HepG2 (cell line): ENCODE data around the gene FCN3. TPM values are rescaled to one million over a fixed set of nuclear protein-coding genes. Genes with fewer than 3 reads are reported as not detected.

Experiments
- CHD4 ChIP-seq: fragments of 200-600 bp; sonication (generic); IDR thresholded peaks from 2 replicates; pipeline ENCODE4 v1.7.0; 2017; ENCODE audit warnings: mild to moderate bottlenecking, low read length, borderline replicate concordance
- ELF4 ChIP-seq: sonication (generic); formaldehyde crosslinking; IDR thresholded peaks from 2 replicates; pipeline ENCODE4 v1.5.0; 2020; ENCODE audit warnings: missing genetic modification reagents, mild to moderate bottlenecking, moderate library complexity, borderline replicate concordance
- FOXO1 ChIP-seq: sonication (generic); formaldehyde crosslinking; IDR thresholded peaks from 2 replicates; pipeline ENCODE4 v1.4.0; 2020; ENCODE audit warnings: missing genetic modification reagents
- HNRNPLL ChIP-seq: fragments of 200-400 bp; formaldehyde crosslinking; IDR thresholded peaks from 2 replicates; pipeline ENCODE4 v1.6.1; 2017; ENCODE audit warnings: mild to moderate bottlenecking, low read depth, low read length; ENCODE audit not compliant: poor library complexity, severe bottlenecking
- KAT2B ChIP-seq: fragments of 150-350 bp; IDR thresholded peaks from 2 replicates; pipeline ENCODE4 v1.6.1; 2014; ENCODE audit warnings: low read depth, low read length, borderline replicate concordance
- MXD4 ChIP-seq: IDR thresholded peaks from 2 replicates; pipeline ENCODE4 v1.6.1; 2016; ENCODE audit warnings: mild to moderate bottlenecking, missing biosample characterization, missing genetic modification reagents
- POLR2G ChIP-seq: fragments of 200-400 bp; formaldehyde crosslinking; IDR thresholded peaks from 2 replicates; pipeline ENCODE4 v1.6.1; 2018; ENCODE audit warnings: mild to moderate bottlenecking, low read depth, low read length, moderate library complexity
- PRDM10 ChIP-seq: sonication (generic); formaldehyde crosslinking; IDR thresholded peaks from 2 replicates; pipeline ENCODE4 v1.4.0; 2020; ENCODE audit warnings: low read depth, missing genetic modification reagents
- SNAPC2 ChIP-seq: sonication (generic); formaldehyde crosslinking; IDR thresholded peaks from 2 replicates; pipeline ENCODE4 v1.8.1; 2022; ENCODE audit warnings: mild to moderate bottlenecking, missing genetic modification reagents
- YEATS4 ChIP-seq: sonication (generic); formaldehyde crosslinking; IDR thresholded peaks from 2 replicates; pipeline ENCODE4 v1.4.0; 2020; ENCODE audit warnings: missing genetic modification reagents, borderline replicate concordance
- ZBTB3 ChIP-seq: sonication (generic); formaldehyde crosslinking; IDR thresholded peaks from 2 replicates; pipeline ENCODE4 v1.4.0; 2020; ENCODE audit warnings: low read depth, mild to moderate bottlenecking, moderate library complexity, missing genetic modification reagents, borderline replicate concordance
- ZIK1 ChIP-seq: sonication (generic); formaldehyde crosslinking; IDR thresholded peaks from 2 replicates; pipeline ENCODE4 v1.5.0; 2020; ENCODE audit warnings: mild to moderate bottlenecking, low read depth, missing genetic modification reagents, borderline replicate concordance
- ZNF101 ChIP-seq: sonication (generic); formaldehyde crosslinking; IDR thresholded peaks from 2 replicates; pipeline ENCODE4 v1.4.0; 2020; ENCODE audit warnings: mild to moderate bottlenecking, low read depth, missing genetic modification reagents, borderline replicate concordance
- ZNF205 ChIP-seq: IDR thresholded peaks from 2 replicates; pipeline ENCODE4 v1.6.1; 2018; ENCODE audit warnings: missing biosample characterization, missing genetic modification reagents
- ZNF34 ChIP-seq: sonication (generic); formaldehyde crosslinking; IDR thresholded peaks from 2 replicates; pipeline ENCODE4 v1.4.0; 2020; ENCODE audit warnings: mild to moderate bottlenecking, missing genetic modification reagents, borderline replicate concordance
- ZNF460 ChIP-seq: sonication (generic); formaldehyde crosslinking; IDR thresholded peaks from 2 replicates; pipeline ENCODE4 v1.5.1; 2020; ENCODE audit warnings: missing genetic modification reagents, mild to moderate bottlenecking, borderline replicate concordance
- ZNF564 ChIP-seq: sonication (generic); formaldehyde crosslinking; IDR thresholded peaks from 2 replicates; pipeline ENCODE4 v1.8.1; 2023; ENCODE audit warnings: mild to moderate bottlenecking, missing genetic modification reagents
- ZNF609 ChIP-seq: sonication (generic); formaldehyde crosslinking; IDR thresholded peaks from 2 replicates; pipeline ENCODE4 v1.4.0; 2020; ENCODE audit warnings: mild to moderate bottlenecking, missing genetic modification reagents, borderline replicate concordance
- ZNF777 ChIP-seq: sonication (generic); formaldehyde crosslinking; IDR thresholded peaks from 2 replicates; pipeline ENCODE4 v1.4.0; 2020; ENCODE audit warnings: missing genetic modification reagents
- polyA plus RNA-seq, 8 experiments: library from polyadenylated mRNA; depleted of rRNA in 3 of 8; stranded (reverse) in 7 of 8; unstranded in 1 of 8; fragments of >200 nt; fragmentation: Illumina TruSeq in 4 of 8; extraction: Trizol in 4 of 8; gene quantifications; 2 replicates each; pipeline versions ENCODE4 v1.2.1 to v1.2.3, GENCODE V29; 2011 to 2016; ENCODE audit warnings: low read depth in 4 of 8, missing spikeins in 1 of 8, mixed read lengths in 1 of 8; ENCODE audit not compliant: insufficient read depth in 1 of 8
- total RNA-seq, 5 experiments: library from RNA; depleted of rRNA; stranded (reverse); fragments of >200 nt; fragmentation: Illumina TruSeq; extraction: Trizol; gene quantifications; 2 replicates each; pipeline ENCODE4 v1.2.3, GENCODE V29; 2016; ENCODE audit warnings: low read depth in 1 of 5
- TF ChIP-seq, protein P1 (sequence below): sonication (generic); formaldehyde crosslinking; IDR thresholded peaks from 2 replicates; pipeline ENCODE4 v1.4.0; 2020; ENCODE audit warnings: missing genetic modification reagents, low read depth, mild to moderate bottlenecking, borderline replicate concordance

The FCN3 gene
- total and polyA plus RNA-seq, 2 of the 13 experiments (the other 11 are each of a cell fraction or from before 2014, with no cell fraction given) = not detected

DNA sequence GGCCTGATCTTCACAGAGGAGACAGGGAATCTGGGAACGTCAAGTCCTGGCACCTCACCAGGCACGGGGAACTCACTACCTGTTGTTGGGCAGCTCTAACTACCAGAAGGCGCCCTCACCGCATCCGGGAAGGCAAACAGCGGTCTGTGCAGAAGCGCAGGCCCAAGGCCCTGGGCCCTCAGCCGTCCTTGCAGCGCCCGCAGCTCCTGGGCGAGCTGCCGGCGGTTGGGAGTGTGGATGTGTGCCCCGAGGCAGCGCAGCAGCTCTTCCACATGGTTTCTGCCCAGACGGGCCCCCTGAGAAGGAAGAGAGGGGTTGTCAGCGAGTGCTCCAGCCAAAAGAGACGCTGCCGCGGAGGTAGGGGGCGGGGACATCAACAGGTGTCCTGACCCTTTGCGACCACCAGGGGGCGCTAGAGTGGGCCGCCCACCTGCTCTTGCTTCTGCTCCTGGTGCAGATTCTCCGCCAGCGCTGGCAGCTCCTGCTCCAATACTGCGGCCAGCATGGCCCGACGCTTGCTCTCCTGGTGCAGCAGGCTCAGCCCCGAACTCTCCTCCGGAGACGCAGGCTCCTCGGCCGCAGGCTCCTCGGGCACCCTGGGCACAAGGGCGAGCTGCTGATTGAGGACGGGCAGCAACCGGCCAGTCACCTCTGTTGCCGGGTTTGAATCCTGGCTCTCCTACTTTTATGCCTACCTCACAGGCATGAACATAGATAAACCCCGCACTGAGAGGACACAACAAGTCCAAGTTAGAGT lies 17.2 kb downstream of the FCN3 start (continued):
- no peak for TF ChIP-seq ZBTB3 (CRISPR knock-in tag)
- TF ChIP-seq MXD4 = no peak; the same call in 1 of the 2 replicates
- no peak for TF ChIP-seq ZNF101
- TF ChIP-seq ZNF777 (CRISPR knock-in tag) = peak; percentile 29; the same call in 1 of the 2 replicates
- peak; percentile 73 for TF ChIP-seq HNRNPLL
- no peak for TF ChIP-seq ZNF609 (CRISPR knock-in tag)
- no peak for TF ChIP-seq ZNF34 (CRISPR knock-in tag)
- TF ChIP-seq SNAPC2 (CRISPR knock-in tag) = no peak
- TF ChIP-seq, protein P1, sequence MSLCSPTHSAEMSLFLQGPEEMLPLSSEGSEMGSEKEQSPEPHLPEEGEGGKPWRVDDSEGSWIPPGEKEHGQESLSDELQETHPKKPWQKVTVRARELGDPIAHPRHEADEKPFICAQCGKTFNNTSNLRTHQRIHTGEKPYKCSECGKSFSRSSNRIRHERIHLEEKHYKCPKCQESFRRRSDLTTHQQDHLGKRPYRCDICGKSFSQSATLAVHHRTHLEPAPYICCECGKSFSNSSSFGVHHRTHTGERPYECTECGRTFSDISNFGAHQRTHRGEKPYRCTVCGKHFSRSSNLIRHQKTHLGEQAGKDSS (CRISPR knock-in tag) = peak; percentile 57; the same call in 1 of the 2 replicates
- peak; percentile 22; the same call in 1 of the 2 replicates for TF ChIP-seq YEATS4 (CRISPR knock-in tag)
- no peak for TF ChIP-seq ZNF460
- TF ChIP-seq ZNF564 (CRISPR knock-in tag) = no peak
- no peak for TF ChIP-seq ZNF205
- TF ChIP-seq CHD4 = no peak
- no peak for TF ChIP-seq POLR2G
- no peak for TF ChIP-seq ELF4 (CRISPR knock-in tag)
- TF ChIP-seq PRDM10 (CRISPR knock-in tag) = no peak
- TF ChIP-seq ZIK1 (CRISPR knock-in tag) = no peak
- no peak for TF ChIP-seq KAT2B
- 0 out of 2 replicates have a peak, but pooled peaks have one; percentile 17 for TF ChIP-seq FOXO1 (CRISPR knock-in tag)
